GM21528 (cell line): ENCODE measurements around the gene IL36G.

Experiments
- ATAC-seq: cut with Tn5 transposase; IDR thresholded peaks from one replicate; pipeline ENCODE4 v1.9.1; 2021; ENCODE audit warnings: mild to moderate bottlenecking, moderate library complexity; ENCODE audit not compliant: unreplicated experiment, low FRiP score

IL36G gene

GRCh38 chr2:113015042-113015441 lies 37.2 kb downstream of the IL36G start:
- ATAC-seq: no peak

DNA sequence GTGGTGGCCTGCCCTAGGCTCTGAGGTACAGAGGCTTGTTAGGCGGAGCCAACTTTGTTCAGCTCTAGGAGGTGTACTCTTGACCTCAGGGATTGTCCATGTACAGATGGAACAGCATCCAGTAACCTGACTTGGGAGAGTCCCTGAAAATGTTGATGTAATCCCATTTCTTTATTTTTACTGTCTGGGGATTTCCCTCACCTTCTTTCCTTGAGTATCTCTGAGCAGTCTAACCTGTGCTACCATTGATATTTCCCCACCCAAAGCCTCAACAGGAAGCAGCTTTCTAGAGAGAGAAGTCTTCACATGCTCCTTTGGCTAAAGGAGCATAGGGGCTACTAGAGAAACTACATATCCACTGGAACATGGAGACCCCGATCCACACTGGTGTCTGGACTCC lies 37.8 kb downstream of the IL36G start:
- ATAC-seq: no peak

DNA sequence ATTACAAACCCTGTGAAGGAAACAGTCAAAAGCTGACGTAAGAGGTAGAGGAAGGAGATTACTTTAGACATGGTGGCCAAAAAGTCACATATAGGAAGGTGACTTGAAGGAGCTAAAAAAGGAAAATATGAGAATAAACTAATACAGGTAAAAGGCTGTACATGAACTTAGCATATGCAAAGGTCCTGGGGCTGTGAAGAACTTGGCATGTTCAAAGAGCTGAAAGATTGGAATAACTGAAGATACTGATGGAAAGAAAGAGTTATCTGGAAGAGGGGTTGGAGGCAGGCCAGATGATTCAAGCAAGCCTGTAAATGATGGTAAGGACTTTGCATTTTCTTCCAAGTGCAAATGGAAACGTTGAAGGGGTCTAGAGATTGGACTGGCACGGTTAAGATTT lies 40.7 kb downstream of the IL36G start:
- no peak for ATAC-seq

DNA sequence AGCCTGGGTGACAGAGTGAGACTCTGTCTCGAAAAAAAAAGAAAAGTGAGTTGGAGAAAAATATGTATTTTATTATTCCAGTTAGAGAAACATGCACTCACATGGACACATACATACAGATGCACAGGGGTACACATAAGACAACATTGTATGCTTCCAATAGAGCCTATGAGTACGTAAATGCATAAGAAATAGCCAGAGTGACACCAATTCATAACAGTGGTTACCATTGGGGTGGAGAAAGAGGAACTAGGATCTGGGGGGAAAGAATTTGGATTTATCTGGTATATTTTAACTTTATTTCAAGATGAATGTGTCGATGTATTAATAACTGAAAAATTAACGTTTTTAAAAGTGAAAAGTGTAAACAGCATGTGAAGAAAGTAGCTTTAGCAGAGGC lies 43.5 kb downstream of the IL36G start:
- ATAC-seq: no peak

DNA sequence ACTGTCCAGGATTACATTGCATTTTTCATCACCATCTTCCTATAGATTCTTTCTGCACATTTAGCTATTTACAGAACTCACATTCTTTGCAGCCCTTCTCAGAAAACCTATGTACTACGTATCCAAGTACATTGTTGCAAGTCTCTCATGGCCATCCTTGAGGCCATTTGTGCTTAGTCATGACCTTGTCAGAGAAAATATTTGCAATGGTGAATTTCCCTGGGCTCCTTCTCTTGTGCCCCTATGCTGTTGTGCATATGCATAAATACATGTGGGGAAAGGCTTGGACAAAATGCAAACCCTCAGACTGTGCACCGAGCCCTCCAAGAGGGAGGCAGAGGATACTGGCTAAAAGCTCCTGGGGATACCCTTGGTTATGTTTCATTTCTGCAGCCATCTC lies 47.0 kb downstream of the IL36G start:
- ATAC-seq: no peak

DNA sequence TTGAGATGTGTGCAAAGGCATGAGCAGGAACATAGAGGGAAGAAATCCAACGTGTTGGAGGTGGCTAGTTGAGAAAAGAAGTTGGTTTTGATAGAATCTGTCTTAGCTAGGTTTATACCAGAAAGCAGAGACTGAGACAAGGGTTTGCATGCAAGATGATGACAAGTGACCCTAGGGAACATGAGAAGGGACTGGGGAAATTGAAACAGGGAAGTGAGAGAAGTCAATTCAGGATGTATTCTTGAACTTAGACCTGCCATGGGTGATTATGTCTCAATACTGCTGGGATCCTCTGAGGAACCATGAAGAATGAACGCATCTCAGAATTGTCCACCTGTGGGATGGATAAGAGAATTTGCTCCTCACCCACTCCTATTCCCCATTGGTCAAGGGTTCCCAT lies 47.9 kb downstream of the IL36G start:
- ATAC-seq: no peak

- no peak for ATAC-seq
Observed at GRCh38 chr2:113027691-113028090, 49.9 kb downstream of the IL36G start.

DNA sequence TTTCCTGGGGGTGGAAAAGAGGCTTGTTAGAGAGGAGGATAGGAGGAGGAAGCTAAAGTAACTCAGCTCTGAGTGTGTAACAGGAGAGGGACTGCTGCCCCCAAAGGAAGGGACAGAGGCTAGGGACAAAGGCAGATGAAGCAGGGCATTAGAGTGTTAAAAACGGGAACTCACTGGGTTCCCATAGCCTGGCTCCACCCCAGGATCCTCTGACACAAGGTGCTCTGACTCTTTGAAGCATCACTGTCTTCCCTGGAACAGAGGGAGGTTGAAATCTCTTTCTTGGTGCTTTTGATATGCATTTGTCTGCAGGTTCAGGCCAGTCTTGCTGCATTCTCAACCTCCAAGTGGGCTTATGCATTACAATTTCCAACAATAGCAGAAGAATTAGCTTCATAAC lies 50.3 kb downstream of the IL36G start:
- ATAC-seq: no peak

GRCh38 chr2:113032737-113033136 lies 54.9 kb downstream of the IL36G start:
- ATAC-seq: no peak

DNA sequence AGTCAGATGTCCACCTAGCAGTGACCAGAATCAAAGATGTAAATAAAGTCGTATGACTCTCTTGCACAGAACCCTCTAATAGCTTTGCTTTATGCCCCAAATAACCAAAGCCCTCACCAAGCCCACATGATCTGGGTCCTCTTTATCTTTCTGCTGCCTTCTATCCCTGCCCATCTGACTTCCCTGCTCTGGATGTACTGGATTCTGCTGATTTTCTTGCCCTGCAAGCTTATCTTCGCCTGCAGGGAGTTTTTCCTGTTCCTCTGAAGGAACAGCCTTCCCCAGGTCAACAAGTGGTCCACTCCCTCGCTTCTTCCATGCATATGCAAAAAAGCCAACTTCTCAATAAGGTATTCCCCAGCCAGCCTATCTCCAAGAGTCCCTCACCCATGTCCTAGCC lies 56.2 kb downstream of the IL36G start:
- no peak for ATAC-seq
